ENCODE data around the gene TMEM171. TPM values are rescaled to one million over a fixed set of nuclear protein-coding genes. Genes with fewer than 3 reads are reported as not detected.

Gene TMEM171
- total and polyA plus RNA-seq, 5 donors, result not detected

GRCh38 chr5:73178265-73178664, 57.9 kb downstream of the TMEM171 start:
- no peak for ATAC-seq
- no peak overlapping the region for H3K27ac ChIP-seq (ENCODE audit: low read length)
- no peak overlapping the region for H3K4me3 ChIP-seq (ENCODE audit: low read length)
- no peaks in the 10 kb centered on the region for H3K4me1 ChIP-seq (ENCODE audit: control insufficient read depth, insufficient read depth, low read length)
- intact Hi-C loops (cut with DNase I), result no loop called here
- no peak for DNase-seq
- 89% methylated on average over 5 of the region's 5 CpGs for WGBS
- no peaks in the 10 kb centered on the region for H3K9me3 ChIP-seq (ENCODE audit: control insufficient read depth, low read length)
- H3K27me3 ChIP-seq (ENCODE audit: control insufficient read depth, insufficient read depth), result no peaks in the 10 kb centered on the region

DNA sequence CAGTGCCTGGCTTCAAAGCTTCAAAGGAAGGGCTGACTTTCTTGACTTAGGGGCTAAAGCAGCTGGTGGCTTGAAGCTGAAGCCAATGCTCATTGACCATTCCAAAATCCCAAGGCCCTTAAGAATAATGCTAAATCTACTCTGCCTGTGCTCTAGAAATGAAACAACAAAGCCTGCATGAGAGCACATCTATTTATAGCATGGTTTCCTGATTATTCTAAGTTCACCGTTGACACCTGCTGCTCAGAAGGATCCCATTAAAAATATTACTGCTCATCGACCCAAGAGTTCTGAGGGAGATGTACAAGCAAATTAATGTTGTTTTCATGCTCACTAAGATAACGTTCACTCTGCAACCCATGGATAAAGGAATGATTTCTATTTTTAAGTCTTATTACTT, 59.4 kb downstream of the TMEM171 start:
- no peaks in the 10 kb centered on the region for H3K4me1 ChIP-seq (ENCODE audit: control insufficient read depth, insufficient read depth, low read length)
- ATAC-seq, result no peak
- peaks cover 2% of the 10 kb centered on the region for H3K9me3 ChIP-seq (ENCODE audit: control insufficient read depth, low read length)
- H3K4me3 ChIP-seq (ENCODE audit: low read length), result no peak overlapping the region
- intact Hi-C loops (cut with DNase I), result no loop called here
- WGBS, result 45% methylated on average over 3 of the region's 3 CpGs
- DNase-seq, result no peak
- no peaks in the 10 kb centered on the region for H3K27me3 ChIP-seq (ENCODE audit: control insufficient read depth, insufficient read depth)
- no peak overlapping the region for H3K27ac ChIP-seq (ENCODE audit: low read length)

- no peaks in the 10 kb centered on the region for H3K27me3 ChIP-seq (ENCODE audit: control insufficient read depth, insufficient read depth)
- intact Hi-C loops (cut with DNase I), result no loop called here
- ATAC-seq, result no peak
These were observed 60.2 kb downstream of the TMEM171 start for GRCh38 chr5:73180566-73180965.

More at GRCh38 chr5:73180566-73180965, 60.2 kb downstream of the TMEM171 start:
- H3K4me1 ChIP-seq (ENCODE audit: control insufficient read depth, insufficient read depth, low read length), result no peaks in the 10 kb centered on the region
- peaks cover 2% of the 10 kb centered on the region for H3K9me3 ChIP-seq (ENCODE audit: control insufficient read depth, low read length)
- H3K27ac ChIP-seq (ENCODE audit: low read length), result no peak overlapping the region
- no peak overlapping the region for H3K4me3 ChIP-seq (ENCODE audit: low read length)
- no peak for DNase-seq

Other genes with a start within 250 kb of the TMEM171 start
- gene FCHO2, start 164.5 kb upstream of the TMEM171 start, total RNA-seq, result 10 to 100 TPM; 20.4 to 25.5 (median 23.5) TPM
- 7.1 TPM for gene FCHO2, start 164.5 kb upstream of the TMEM171 start, polyA plus RNA-seq
- gene TMEM174, start 52.6 kb downstream of the TMEM171 start, total RNA-seq, result not detected
- gene TMEM174, start 52.6 kb downstream of the TMEM171 start, polyA plus RNA-seq, result not detected

All from right cardiac atrium (tissue), 5 donors.